Liver (tissue), 9 donors: ENCODE measurements around the gene ANKRD53. TPM values are rescaled to one million over a fixed set of nuclear protein-coding genes. Genes with fewer than 3 reads are reported as not detected.
A peak's percentile ranks its signal among the peaks of the same experiment; 100 is the strongest.

Experiments
- DNase-seq: peaks from one replicate; pipeline ENCODE4 v3.0.0-alpha.2; 2017; ENCODE audit warnings: low spot score
- H3K27ac ChIP-seq, 2 donors: one replicate each; pipeline ENCODE4 v1.7.0; 2013; ENCODE audit warnings: inconsistent platforms in 2 of 2, low read length in 2 of 2, control low read depth in 1 of 2, low read depth in 1 of 2, mild to moderate bottlenecking in 1 of 2
- H3K27me3 ChIP-seq, 4 donors: one replicate each; pipeline versions ENCODE4 v1.6.1 to v1.7.0; 2013; ENCODE audit warnings: low read length in 3 of 4, inconsistent platforms in 1 of 4, mild to moderate bottlenecking in 1 of 4, moderate library complexity in 1 of 4; ENCODE audit not compliant: control insufficient read depth in 4 of 4, insufficient read depth in 4 of 4
- H3K36me3 ChIP-seq, 4 donors: one replicate each; pipeline versions ENCODE4 v1.6.1 to v1.7.0; 2013; ENCODE audit warnings: low read length in 3 of 4, mild to moderate bottlenecking in 3 of 4, low read depth in 1 of 4, moderate library complexity in 1 of 4; ENCODE audit not compliant: control insufficient read depth in 4 of 4, insufficient read depth in 3 of 4
- H3K4me1 ChIP-seq, 4 donors: one replicate each; pipeline versions ENCODE4 v1.6.1 to v1.7.0; 2013; ENCODE audit warnings: low read length in 3 of 4, mild to moderate bottlenecking in 3 of 4, moderate library complexity in 1 of 4; ENCODE audit not compliant: control insufficient read depth in 4 of 4, insufficient read depth in 4 of 4
- H3K4me3 ChIP-seq, 3 donors: one replicate each; pipeline versions ENCODE4 v1.6.1 to v1.7.0; 2013; ENCODE audit warnings: low read length in 3 of 3, control low read depth in 1 of 3, low read depth in 1 of 3, mild to moderate bottlenecking in 1 of 3
- H3K9ac ChIP-seq, 2 donors: one replicate each; pipeline ENCODE4 v1.7.0; 2013; ENCODE audit warnings: low read length in 2 of 2, mild to moderate bottlenecking in 2 of 2, moderate library complexity in 2 of 2, control low read depth in 1 of 2, low read depth in 1 of 2
- H3K9me3 ChIP-seq, 4 donors: one replicate each; pipeline versions ENCODE4 v1.6.1 to v1.7.0; 2013; ENCODE audit warnings: low read length in 3 of 4; ENCODE audit not compliant: control insufficient read depth in 4 of 4
- EGR1 ChIP-seq, 2 donors: IDR thresholded peaks; 2 replicates each; pipeline ENCODE4 v1.6.1; 2016 to 2018; ENCODE audit warnings: antibody characterized with exemption in 2 of 2, low read depth in 2 of 2
- FOXA1 ChIP-seq: IDR thresholded peaks from 2 replicates; pipeline ENCODE4 v1.6.1; 2016; ENCODE audit warnings: antibody characterized with exemption
- FOXA2 ChIP-seq: IDR thresholded peaks from 2 replicates; pipeline ENCODE4 v1.6.1; 2016; ENCODE audit warnings: antibody characterized with exemption
- GABPA ChIP-seq, 2 donors: IDR thresholded peaks in 1 of 2; conservative IDR thresholded peaks in 1 of 2; 2 replicates each; pipeline ENCODE4 v1.6.1; 2016; ENCODE audit warnings: antibody characterized with exemption in 2 of 2, mild to moderate bottlenecking in 1 of 2, moderate library complexity in 1 of 2
- HNF4A ChIP-seq, 2 donors: conservative IDR thresholded peaks; 2 replicates each; pipeline ENCODE4 v1.6.1; 2016; ENCODE audit warnings: antibody characterized with exemption in 2 of 2, mild to moderate bottlenecking in 2 of 2
- HNF4G ChIP-seq: IDR thresholded peaks from 2 replicates; pipeline ENCODE4 v1.6.1; 2016; ENCODE audit warnings: antibody characterized with exemption
- JUND ChIP-seq, 2 donors: IDR thresholded peaks; 2 replicates each; pipeline ENCODE4 v1.6.1; 2016; ENCODE audit warnings: antibody characterized with exemption in 2 of 2
- NR2F2 ChIP-seq: IDR thresholded peaks from 2 replicates; pipeline ENCODE4 v1.6.1; 2016; ENCODE audit warnings: antibody characterized with exemption
- RAD21 ChIP-seq, 2 donors: IDR thresholded peaks; 2 replicates each; pipeline ENCODE4 v1.6.1; 2016; ENCODE audit warnings: antibody characterized with exemption in 2 of 2, mild to moderate bottlenecking in 2 of 2
- RXRA ChIP-seq, 2 donors: IDR thresholded peaks; 2 replicates each; pipeline ENCODE4 v1.6.1; 2017 to 2018; ENCODE audit warnings: antibody characterized with exemption in 2 of 2, mild to moderate bottlenecking in 1 of 2
- SP1 ChIP-seq: IDR thresholded peaks from 2 replicates; pipeline ENCODE4 v1.6.1; 2018; ENCODE audit warnings: antibody characterized with exemption, mild to moderate bottlenecking
- TAF1 ChIP-seq: conservative IDR thresholded peaks from 2 replicates; pipeline ENCODE4 v1.6.1; 2016; ENCODE audit warnings: antibody characterized with exemption, mild to moderate bottlenecking
- YY1 ChIP-seq: IDR thresholded peaks from 2 replicates; pipeline ENCODE4 v1.6.1; 2016; ENCODE audit warnings: antibody characterized with exemption, mild to moderate bottlenecking
- WGBS: extraction: QIAGEN DNeasy Blood & Tissue Kit; methylation state at CpG from one replicate; pipeline ENCODE4 v1.1.7; 2013; 5-methylcytosine and 5-hydroxymethylcytosine counted together
- polyA plus RNA-seq, 2 donors: library from polyadenylated mRNA; stranded (reverse) in 1 of 2; unstranded in 1 of 2; fragments of 200-250 nt in 1 of 2; fragments of >200 nt in 1 of 2; fragmentation: Nextera tagmentation in 1 of 2; extraction: Ambion mirVana in 1 of 2; gene quantifications; one replicate each; pipeline versions ENCODE4 v1.2.1 to v1.2.3, GENCODE V29; 2013 to 2015
- total RNA-seq, 2 donors: library from RNA; depleted of rRNA; stranded (reverse); fragments of >200 nt; gene quantifications; one replicate each; pipeline ENCODE4 v1.2.3, GENCODE V29; 2014
- TF ChIP-seq, protein P1 (sequence below): fragments of 150-350 bp; IDR thresholded peaks from 2 replicates; pipeline ENCODE4 v1.5.1; 2017; ENCODE audit warnings: improper control_type of control experiment, low read depth, low read length; ENCODE audit not compliant: missing input control
- TF ChIP-seq, protein P2 (sequence below): IDR thresholded peaks from 2 replicates; pipeline ENCODE4 v1.6.1; 2016; ENCODE audit warnings: antibody characterized with exemption
- TF ChIP-seq, protein P3 (sequence below): IDR thresholded peaks from 2 replicates; pipeline ENCODE4 v1.6.1; 2016; ENCODE audit warnings: antibody characterized with exemption
- donor health status: healthy.
- donor health status: healthy.
- donor health status: healthy.
- donor health status: healthy.
- donor health status: healthy.

The ANKRD53 gene
- total and polyA plus RNA-seq, 4 donors, result 0.29 to 0.50 (median 0.39) TPM

DNA sequence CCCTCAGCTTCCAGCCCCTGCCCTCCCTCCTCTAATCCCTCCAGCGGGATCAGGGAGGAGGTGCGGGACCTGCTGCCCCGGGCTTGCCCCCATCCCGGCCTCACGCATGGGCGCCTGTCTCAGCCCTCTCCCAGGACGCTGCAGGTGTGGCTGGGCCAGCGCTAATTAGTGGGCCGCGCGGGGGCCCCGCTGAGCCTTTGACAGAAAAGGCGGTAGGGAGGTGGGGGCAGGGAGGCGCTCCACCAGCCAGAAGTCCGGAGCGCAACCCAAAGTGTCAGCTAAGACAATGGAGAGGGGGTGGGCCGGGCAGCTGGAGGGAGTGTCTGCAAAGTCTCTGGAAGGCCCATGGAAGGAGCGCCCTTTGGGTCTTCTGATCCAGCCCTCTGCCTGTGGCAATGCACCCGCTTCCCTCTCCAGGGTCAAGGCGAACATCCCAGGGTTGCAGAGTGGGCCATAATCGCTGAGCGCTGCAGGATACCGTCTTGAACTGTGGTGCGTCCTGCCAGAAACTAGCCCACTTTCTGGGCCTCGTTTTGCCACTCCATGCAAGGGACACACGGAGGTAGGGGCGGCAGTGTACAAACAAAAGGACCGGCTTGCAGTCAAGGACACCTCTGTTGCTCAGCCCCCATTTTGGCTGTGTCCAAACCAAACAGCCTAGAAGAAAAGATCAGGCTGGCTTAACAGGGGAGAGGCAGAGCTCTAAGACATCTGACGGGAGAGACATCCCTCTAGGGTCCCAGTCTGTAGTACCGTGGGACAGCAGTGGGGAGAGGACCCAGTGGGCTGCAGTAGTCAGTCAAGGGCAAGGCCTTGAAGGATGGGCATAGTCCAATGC is 39.2 kb upstream of the ANKRD53 start (continued):
- TF ChIP-seq, protein P1, sequence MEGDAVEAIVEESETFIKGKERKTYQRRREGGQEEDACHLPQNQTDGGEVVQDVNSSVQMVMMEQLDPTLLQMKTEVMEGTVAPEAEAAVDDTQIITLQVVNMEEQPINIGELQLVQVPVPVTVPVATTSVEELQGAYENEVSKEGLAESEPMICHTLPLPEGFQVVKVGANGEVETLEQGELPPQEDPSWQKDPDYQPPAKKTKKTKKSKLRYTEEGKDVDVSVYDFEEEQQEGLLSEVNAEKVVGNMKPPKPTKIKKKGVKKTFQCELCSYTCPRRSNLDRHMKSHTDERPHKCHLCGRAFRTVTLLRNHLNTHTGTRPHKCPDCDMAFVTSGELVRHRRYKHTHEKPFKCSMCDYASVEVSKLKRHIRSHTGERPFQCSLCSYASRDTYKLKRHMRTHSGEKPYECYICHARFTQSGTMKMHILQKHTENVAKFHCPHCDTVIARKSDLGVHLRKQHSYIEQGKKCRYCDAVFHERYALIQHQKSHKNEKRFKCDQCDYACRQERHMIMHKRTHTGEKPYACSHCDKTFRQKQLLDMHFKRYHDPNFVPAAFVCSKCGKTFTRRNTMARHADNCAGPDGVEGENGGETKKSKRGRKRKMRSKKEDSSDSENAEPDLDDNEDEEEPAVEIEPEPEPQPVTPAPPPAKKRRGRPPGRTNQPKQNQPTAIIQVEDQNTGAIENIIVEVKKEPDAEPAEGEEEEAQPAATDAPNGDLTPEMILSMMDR, result no peak
- TF ChIP-seq FOXA1 (no peak), YY1 (no peak), RAD21 (IDR thresholded peaks at IDR 0.05) (no peak), GABPA (IDR thresholded peaks at IDR 0.05 in 1 of 2, conservative IDR thresholded peaks at IDR 0.05 in 1 of 2) (no peak), SP1 (no peak), EGR1 (IDR thresholded peaks at IDR 0.05; ENCODE audit: low read depth in 2 of 2) (no peak), TAF1 (no peak)

DNA sequence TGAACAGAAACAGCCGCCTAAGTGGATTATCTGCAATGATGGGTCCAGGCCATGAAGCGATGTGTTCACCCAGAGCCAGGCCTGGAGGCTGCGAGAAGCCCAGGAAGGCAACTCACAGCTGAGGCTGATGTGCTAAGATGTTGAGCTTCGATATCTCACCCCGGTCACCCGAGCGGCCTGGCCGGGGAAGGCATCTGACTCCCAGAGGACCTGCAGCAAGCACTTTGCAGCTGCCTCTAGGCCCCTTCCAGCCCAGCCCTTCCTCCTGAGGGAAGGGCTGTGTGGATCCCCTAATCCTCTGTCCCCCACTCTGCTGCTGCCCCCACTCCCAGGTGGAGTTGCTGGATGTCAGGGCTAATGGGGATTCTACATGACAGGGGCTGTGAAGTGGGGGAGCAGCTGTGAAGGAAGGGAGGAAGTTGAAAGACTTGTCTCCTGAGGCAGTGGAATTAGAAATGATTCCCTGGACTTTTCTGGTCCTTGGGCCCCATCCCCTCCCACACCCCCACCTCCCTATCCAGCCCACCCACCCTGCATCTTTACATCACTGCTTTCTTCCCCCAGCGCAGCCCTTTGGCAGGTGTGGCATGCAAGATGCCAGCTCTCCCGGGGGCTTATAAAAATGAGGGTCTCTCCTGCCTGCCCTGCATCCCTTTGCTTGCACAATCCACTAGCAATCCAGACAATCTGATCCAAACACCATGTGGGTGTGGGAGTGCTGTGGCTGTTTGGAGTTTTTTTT is 38.4 kb upstream of the ANKRD53 start:
- no peaks in the 10 kb centered on the region for H3K4me1 ChIP-seq
- TF ChIP-seq NR2F2 (no peak), FOXA2 (no peak), JUND (IDR thresholded peaks at IDR 0.05) (no peak), SP1 (no peak), YY1 (no peak), RXRA (IDR thresholded peaks at IDR 0.05) (no peak), HNF4A (conservative IDR thresholded peaks at IDR 0.05) (no peak), RAD21 (IDR thresholded peaks at IDR 0.05) (no peak), HNF4G (no peak)
- TF ChIP-seq, protein P2, sequence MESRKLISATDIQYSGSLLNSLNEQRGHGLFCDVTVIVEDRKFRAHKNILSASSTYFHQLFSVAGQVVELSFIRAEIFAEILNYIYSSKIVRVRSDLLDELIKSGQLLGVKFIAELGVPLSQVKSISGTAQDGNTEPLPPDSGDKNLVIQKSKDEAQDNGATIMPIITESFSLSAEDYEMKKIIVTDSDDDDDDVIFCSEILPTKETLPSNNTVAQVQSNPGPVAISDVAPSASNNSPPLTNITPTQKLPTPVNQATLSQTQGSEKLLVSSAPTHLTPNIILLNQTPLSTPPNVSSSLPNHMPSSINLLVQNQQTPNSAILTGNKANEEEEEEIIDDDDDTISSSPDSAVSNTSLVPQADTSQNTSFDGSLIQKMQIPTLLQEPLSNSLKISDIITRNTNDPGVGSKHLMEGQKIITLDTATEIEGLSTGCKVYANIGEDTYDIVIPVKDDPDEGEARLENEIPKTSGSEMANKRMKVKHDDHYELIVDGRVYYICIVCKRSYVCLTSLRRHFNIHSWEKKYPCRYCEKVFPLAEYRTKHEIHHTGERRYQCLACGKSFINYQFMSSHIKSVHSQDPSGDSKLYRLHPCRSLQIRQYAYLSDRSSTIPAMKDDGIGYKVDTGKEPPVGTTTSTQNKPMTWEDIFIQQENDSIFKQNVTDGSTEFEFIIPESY, result no peak
- H3K4me3 ChIP-seq, result no peak overlapping the region
- H3K36me3 ChIP-seq, result no peaks in the 10 kb centered on the region
- DNase-seq, result peak; percentile 19
- WGBS, result 85% methylated on average over 10 of the region's 10 CpGs
- no peaks in the 10 kb centered on the region for H3K27me3 ChIP-seq
- no peak overlapping the region for H3K9ac ChIP-seq
- H3K27ac ChIP-seq, result no peak overlapping the region
- no peaks in the 10 kb centered on the region for H3K9me3 ChIP-seq

DNA sequence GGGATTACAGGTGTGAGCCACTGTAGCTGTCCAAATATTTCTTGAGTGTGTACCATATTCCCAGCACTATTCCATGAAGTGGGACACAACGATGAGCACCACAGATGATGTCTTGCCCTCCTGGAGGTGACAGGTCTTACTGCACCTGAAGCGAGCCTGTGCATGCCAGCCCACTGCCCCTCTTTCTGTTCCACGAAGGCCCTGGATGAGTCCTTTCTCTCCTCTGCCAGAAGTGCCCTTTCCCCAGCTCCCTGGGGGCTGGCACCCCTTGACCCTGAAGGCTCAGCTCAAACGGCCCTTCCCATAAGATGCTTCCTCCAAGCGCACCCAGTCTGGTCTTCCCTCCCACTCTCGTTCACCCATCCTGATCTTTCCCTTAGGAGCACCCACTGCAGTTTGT is 37.2 kb upstream of the ANKRD53 start:
- TF ChIP-seq FOXA1 (no peak), NR2F2 (no peak), GABPA (IDR thresholded peaks at IDR 0.05 in 1 of 2, conservative IDR thresholded peaks at IDR 0.05 in 1 of 2) (no peak), HNF4G (no peak)
- TF ChIP-seq, protein P3, sequence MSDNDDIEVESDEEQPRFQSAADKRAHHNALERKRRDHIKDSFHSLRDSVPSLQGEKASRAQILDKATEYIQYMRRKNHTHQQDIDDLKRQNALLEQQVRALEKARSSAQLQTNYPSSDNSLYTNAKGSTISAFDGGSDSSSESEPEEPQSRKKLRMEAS, result no peak
- Histone ChIP-seq H3K9me3 (no peaks in the 10 kb centered on the region), H3K4me1 (no peaks in the 10 kb centered on the region), H3K27ac (no peak overlapping the region), H3K27me3 (no peaks in the 10 kb centered on the region), H3K4me3 (no peak overlapping the region), H3K36me3 (no peaks in the 10 kb centered on the region), H3K9ac (no peak overlapping the region)
- 77% methylated on average over 6 of the region's 6 CpGs for WGBS
- DNase-seq, result no peak
